Keratinocyte (primary cell): ENCODE data around the gene CCDC85C. TPM values are rescaled to one million over a fixed set of nuclear protein-coding genes. Genes with fewer than 3 reads are reported as not detected.

Experiments used
- DNase-seq: peaks from one replicate; pipeline ENCODE4 v3.0.0-alpha.2; 2011; ENCODE audit warnings: low read depth, missing footprints, low spot score
- FAIRE-seq: peaks from 2 replicates; lab custom pipeline; 2011; peaks lifted over from hg19 to GRCh38; lab: Jason Lieb, UNC
- H2AFZ ChIP-seq: 2 replicates; pipeline ENCODE4 v1.6.0; 2012; ENCODE audit warnings: low read length, control low read depth, inconsistent platforms; ENCODE audit not compliant: control insufficient read depth
- H3K27ac ChIP-seq: 2 replicates; pipeline ENCODE4 v1.5.1; 2011; ENCODE audit warnings: low read length; ENCODE audit not compliant: control insufficient read depth, insufficient read depth
- H3K27me3 ChIP-seq: 3 replicates; pipeline ENCODE4 v1.6.0; 2011; ENCODE audit warnings: low read length; ENCODE audit not compliant: control insufficient read depth, insufficient read depth; ENCODE audit errors: extremely low read depth
- H3K36me3 ChIP-seq, 2 experiments: 2 replicates in 1 of 2; 3 replicates in 1 of 2; pipeline ENCODE4 v1.5.1; 2011; ENCODE audit warnings: low read length in 2 of 2, mild to moderate bottlenecking in 1 of 2; ENCODE audit not compliant: control insufficient read depth in 2 of 2, insufficient read depth in 2 of 2; ENCODE audit errors: extremely low read depth in 1 of 2
- H3K4me1 ChIP-seq: 3 replicates; pipeline ENCODE4 v1.5.1; 2011; ENCODE audit warnings: low read length; ENCODE audit not compliant: control insufficient read depth, insufficient read depth; ENCODE audit errors: extremely low read depth
- H3K4me2 ChIP-seq: 3 replicates; pipeline ENCODE4 v1.6.0; 2011; ENCODE audit warnings: low read depth, low read length; ENCODE audit not compliant: control insufficient read depth, insufficient read depth; ENCODE audit errors: extremely low read depth
- H3K4me3 ChIP-seq, 3 experiments: fragments of 200-600 bp in 1 of 3; sonication (generic) in 1 of 3; 2 replicates in 2 of 3; 3 replicates in 1 of 3; pipeline ENCODE4 v1.5.1; 2011 to 2016; ENCODE audit warnings: low read length in 3 of 3, mild to moderate bottlenecking in 3 of 3, control low read depth in 2 of 3, inconsistent platforms in 1 of 3, low read depth in 1 of 3, mixed read lengths in 1 of 3, mixed run types in 1 of 3, moderate library complexity in 1 of 3; ENCODE audit not compliant: control insufficient read depth in 2 of 3, insufficient read depth in 2 of 3; ENCODE audit errors: extremely low read depth in 1 of 3
- H3K79me2 ChIP-seq: 2 replicates; pipeline ENCODE4 v1.6.0; 2012; ENCODE audit warnings: low read length; ENCODE audit not compliant: control insufficient read depth, insufficient read depth
- H3K9ac ChIP-seq: 3 replicates; pipeline ENCODE4 v1.6.0; 2011; ENCODE audit warnings: low read length; ENCODE audit not compliant: control insufficient read depth, insufficient read depth; ENCODE audit errors: extremely low read depth
- H3K9me1 ChIP-seq: 3 replicates; pipeline ENCODE4 v1.6.0; 2011; ENCODE audit warnings: low read length; ENCODE audit not compliant: control insufficient read depth, insufficient read depth; ENCODE audit errors: extremely low read depth
- H3K9me3 ChIP-seq: 2 replicates; pipeline ENCODE4 v1.5.1; 2012; ENCODE audit warnings: low read depth, low read length; ENCODE audit not compliant: control insufficient read depth
- H4K20me1 ChIP-seq: 3 replicates; pipeline ENCODE4 v1.6.0; 2011; ENCODE audit warnings: low read length; ENCODE audit not compliant: control insufficient read depth, insufficient read depth; ENCODE audit errors: extremely low read depth
- EZH2 ChIP-seq: IDR thresholded peaks from one replicate; pipeline ENCODE4 v1.6.1; 2012; ENCODE audit warnings: inconsistent platforms, mild to moderate bottlenecking, low read length, moderate library complexity
- dilution Hi-C: fragments of 300-500 bp; cut with MboI; formaldehyde crosslinking; loops from one replicate; pipeline ENCODE4 v1.7.0; 2020; ENCODE audit warnings: low sequenced_read_pairs; ENCODE audit not compliant: extremely low pct_ligation_motif_present
- polyA plus RNA-seq, 5 experiments: library from polyadenylated mRNA; depleted of rRNA in 3 of 5; stranded (reverse) in 3 of 5; stranded (forward) in 1 of 5; unstranded in 1 of 5; fragments of >200 nt; gene quantifications; 1 replicate in 1 of 5; 2 replicates in 3 of 5; 3 replicates in 1 of 5; pipeline versions ENCODE4 v1.2.1 to v1.2.3, GENCODE V29; 2011 to 2012; ENCODE audit warnings: missing spikeins in 2 of 5, low read depth in 1 of 5, low replicate concordance in 1 of 5
- TF ChIP-seq, protein P1 (sequence below), 3 experiments: IDR thresholded peaks in 1 of 3; conservative IDR thresholded peaks in 1 of 3; optimal IDR thresholded peaks in 1 of 3; 2 replicates in 2 of 3; 3 replicates in 1 of 3; pipeline versions ENCODE3 to v1.5.1; 2011; ENCODE audit warnings: low read length in 3 of 3, mild to moderate bottlenecking in 3 of 3, moderate library complexity in 2 of 3, control low read depth in 1 of 3, inconsistent platforms in 1 of 3; ENCODE audit not compliant: insufficient read depth in 2 of 3; ENCODE audit errors: extremely low read depth in 1 of 3

CCDC85C gene
- polyA plus RNA-seq, 1 donor (not counting 4 experiments of a cell fraction or from before 2014, with no cell fraction given): 13.2 TPM

DNA sequence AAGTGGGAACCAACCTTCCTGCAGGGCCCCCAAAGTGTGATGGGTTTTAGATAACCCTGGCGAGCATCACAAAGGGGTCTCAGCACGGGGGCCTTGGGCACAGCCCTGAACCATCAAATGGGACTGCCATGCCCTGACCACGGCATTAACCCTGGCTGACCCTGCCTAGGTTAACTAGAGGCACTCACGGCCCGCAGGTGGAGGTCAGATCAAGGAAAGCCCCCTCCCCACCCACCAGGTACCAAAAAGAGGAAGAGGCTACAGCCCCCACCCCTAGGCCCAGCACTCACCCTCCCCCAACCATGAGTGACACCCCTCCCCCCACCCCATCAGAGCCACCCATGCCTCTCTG is 80.3 kb downstream of the CCDC85C start:
- no peak overlapping the region for H3K4me3 ChIP-seq
- H3K36me3 ChIP-seq: peaks cover 0 to 2% of the 10 kb centered on the region in 2 experiments
- no peak overlapping the region for H2AFZ ChIP-seq
- FAIRE-seq (no peak), DNase-seq (no peak)
- no peaks in the 10 kb centered on the region for H3K9me3 ChIP-seq
- TF ChIP-seq, protein P1, sequence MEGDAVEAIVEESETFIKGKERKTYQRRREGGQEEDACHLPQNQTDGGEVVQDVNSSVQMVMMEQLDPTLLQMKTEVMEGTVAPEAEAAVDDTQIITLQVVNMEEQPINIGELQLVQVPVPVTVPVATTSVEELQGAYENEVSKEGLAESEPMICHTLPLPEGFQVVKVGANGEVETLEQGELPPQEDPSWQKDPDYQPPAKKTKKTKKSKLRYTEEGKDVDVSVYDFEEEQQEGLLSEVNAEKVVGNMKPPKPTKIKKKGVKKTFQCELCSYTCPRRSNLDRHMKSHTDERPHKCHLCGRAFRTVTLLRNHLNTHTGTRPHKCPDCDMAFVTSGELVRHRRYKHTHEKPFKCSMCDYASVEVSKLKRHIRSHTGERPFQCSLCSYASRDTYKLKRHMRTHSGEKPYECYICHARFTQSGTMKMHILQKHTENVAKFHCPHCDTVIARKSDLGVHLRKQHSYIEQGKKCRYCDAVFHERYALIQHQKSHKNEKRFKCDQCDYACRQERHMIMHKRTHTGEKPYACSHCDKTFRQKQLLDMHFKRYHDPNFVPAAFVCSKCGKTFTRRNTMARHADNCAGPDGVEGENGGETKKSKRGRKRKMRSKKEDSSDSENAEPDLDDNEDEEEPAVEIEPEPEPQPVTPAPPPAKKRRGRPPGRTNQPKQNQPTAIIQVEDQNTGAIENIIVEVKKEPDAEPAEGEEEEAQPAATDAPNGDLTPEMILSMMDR (optimal IDR thresholded peaks at IDR 0.05 in 1 of 3, IDR thresholded peaks at IDR 0.05 in 1 of 3, conservative IDR thresholded peaks at IDR 0.05 in 1 of 3; ENCODE audit: extremely low read depth in 1 of 3, insufficient read depth in 2 of 3, low read length in 3 of 3): no peak
- no peak for TF ChIP-seq EZH2
- H3K4me2 ChIP-seq: no peak overlapping the region
- no peaks in the 10 kb centered on the region for H3K27me3 ChIP-seq
- no peak overlapping the region for H3K27ac ChIP-seq
- peaks cover 26% of the 10 kb centered on the region for H3K79me2 ChIP-seq
- no peaks in the 10 kb centered on the region for H3K9me1 ChIP-seq
- dilution Hi-C loops: no loop called here
- H3K9ac ChIP-seq: no peak overlapping the region
- peaks cover 4% of the 10 kb centered on the region for H3K4me1 ChIP-seq
- peaks cover 5% of the 10 kb centered on the region for H4K20me1 ChIP-seq

DNA sequence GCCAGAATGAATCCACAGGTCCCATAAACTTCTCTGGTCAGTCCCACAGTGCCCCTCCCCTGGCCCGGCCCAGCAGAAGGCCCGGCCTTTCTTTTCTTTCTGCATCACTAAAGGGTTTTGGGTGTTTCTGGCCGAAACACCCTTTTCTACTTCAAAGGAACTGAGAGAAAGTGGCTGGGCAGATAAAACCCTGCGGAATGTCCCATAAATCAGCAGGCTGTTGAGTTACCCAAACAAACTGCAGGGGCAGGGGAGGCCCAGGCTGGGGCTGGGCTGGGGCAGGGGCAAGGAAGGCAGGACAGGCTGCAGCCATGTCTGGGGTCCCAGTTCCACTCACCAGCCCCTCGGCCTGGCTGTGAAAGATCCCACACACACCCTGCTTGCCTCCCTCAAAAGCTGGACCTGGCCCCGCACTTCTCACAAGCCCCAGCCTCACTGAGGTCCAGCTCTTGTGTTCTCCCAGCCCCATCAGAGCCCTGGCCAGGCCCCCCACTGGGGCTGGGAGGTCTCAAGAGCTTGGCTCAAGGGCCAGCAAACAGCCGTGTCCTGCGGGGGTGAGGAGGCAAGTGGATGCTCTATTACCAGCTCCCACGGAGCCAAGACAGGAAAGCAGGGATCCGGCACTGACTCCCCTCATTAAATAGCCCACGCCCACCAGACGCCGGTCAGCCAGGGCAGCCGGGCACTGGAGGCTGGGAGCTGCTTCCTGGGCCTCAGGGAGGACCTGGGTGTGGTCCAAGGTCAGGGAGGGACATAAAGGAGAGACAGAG is 80.9 kb downstream of the CCDC85C start:
- no peaks in the 10 kb centered on the region for H3K9me1 ChIP-seq
- H3K9me3 ChIP-seq: no peaks in the 10 kb centered on the region
- peaks cover 28% of the 10 kb centered on the region for H3K79me2 ChIP-seq
- peaks cover 4% of the 10 kb centered on the region for H3K4me1 ChIP-seq
- peaks cover 0 to 2% of the 10 kb centered on the region in 2 experiments for H3K36me3 ChIP-seq
- H3K27me3 ChIP-seq: no peaks in the 10 kb centered on the region
- no peak overlapping the region for H3K4me2 ChIP-seq
- no peak for TF ChIP-seq EZH2
- TF ChIP-seq, protein P1 (optimal IDR thresholded peaks at IDR 0.05 in 1 of 3, IDR thresholded peaks at IDR 0.05 in 1 of 3, conservative IDR thresholded peaks at IDR 0.05 in 1 of 3; ENCODE audit: extremely low read depth in 1 of 3, insufficient read depth in 2 of 3, low read length in 3 of 3): no peak
- no peak overlapping the region for H3K4me3 ChIP-seq
- DNase-seq (no peak), FAIRE-seq (no peak)
- H2AFZ ChIP-seq: no peak overlapping the region
- H3K9ac ChIP-seq: no peak overlapping the region
- peaks cover 5% of the 10 kb centered on the region for H4K20me1 ChIP-seq
- no peak overlapping the region for H3K27ac ChIP-seq
- dilution Hi-C loops: no loop called here
